ENCODE measurements around the gene AMACR. TPM values are rescaled to one million over a fixed set of nuclear protein-coding genes. Genes with fewer than 3 reads are reported as not detected.

The AMACR gene
- total and polyA plus RNA-seq, 2 experiments from 2014 or later, result 68.6 to 92.4 TPM

DNA sequence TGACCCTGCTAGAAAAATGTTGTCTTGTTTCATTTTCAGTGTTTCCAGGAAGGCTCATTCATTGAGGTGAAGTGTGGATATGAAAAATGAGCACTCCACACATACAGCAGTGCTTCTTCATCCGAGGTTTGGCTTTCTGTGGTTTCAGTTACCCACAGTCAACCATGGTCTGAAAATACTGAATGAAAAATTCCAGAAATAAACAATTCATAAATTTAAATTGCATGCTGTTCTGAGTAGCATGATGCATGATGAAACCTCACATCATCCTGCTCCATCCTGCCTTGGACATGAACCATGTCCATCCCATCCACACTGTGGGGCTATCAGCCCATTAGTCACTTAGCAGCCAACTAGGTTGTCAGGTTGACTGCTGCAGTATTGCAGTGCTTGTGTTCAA, 13.0 kb downstream of the AMACR start:
- peaks cover 9% of the 10 kb centered on the region for H3K79me2 ChIP-seq
- no peak for DNase-seq (ENCODE audit: low spot score)
- no peaks in the 10 kb centered on the region for H3K36me3 ChIP-seq (replicated peaks; ENCODE audit: insufficient read depth, low read depth)
- H4K20me1 ChIP-seq (ENCODE audit: insufficient read depth, poor library complexity, severe bottlenecking), result no peaks in the 10 kb centered on the region
- no peak overlapping the region for H3K4me2 ChIP-seq
- H3K4me1 ChIP-seq (ENCODE audit: insufficient read depth), result no peaks in the 10 kb centered on the region
- no peaks in the 10 kb centered on the region for H3K27me3 ChIP-seq
- H3K9me3 ChIP-seq (ENCODE audit: low read depth), result no peaks in the 10 kb centered on the region
- WGBS (ENCODE audit: low lambda C conversion rate, missing lambda C conversion rate), result 88% methylated on average over 1 of the region's 1 CpG
- H2AFZ ChIP-seq, result no peak overlapping the region
- TF ChIP-seq EZH2phosphoT487 (IDR thresholded peaks at IDR 0.05; ENCODE audit: low read depth, severe bottlenecking, unreplicated experiment) (no peak), CTCF (IDR thresholded peaks at IDR 0.05; ENCODE audit: poor library complexity) (peak; percentile 21), EZH2 (IDR thresholded peaks at IDR 0.05; ENCODE audit: borderline replicate concordance) (no peak)
- H3K4me3 ChIP-seq, result no peak overlapping the region
- H3K27ac ChIP-seq, result no peak overlapping the region
- H3K9me2 ChIP-seq (replicated peaks; ENCODE audit: insufficient read depth), result no peaks in the 10 kb centered on the region

DNA sequence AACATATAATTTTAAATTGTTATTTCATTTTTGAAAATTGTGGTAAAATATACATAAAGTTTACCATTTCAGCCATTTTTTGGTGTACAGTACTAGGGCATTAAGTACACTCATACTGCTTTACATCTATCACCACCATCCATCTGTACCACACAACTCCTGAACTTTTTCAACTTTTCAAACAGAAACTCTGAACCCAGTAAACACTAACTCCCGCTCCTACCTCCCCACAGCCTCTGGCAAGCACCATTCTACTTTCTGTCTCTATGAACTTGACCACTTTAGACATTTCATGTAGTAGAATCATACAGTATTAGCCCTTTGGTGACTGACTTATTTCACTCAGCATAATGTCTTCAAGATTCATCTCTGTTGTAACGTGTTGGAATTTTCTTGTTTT, 15.0 kb downstream of the AMACR start:
- 96% methylated on average over 2 of the region's 2 CpGs for WGBS (ENCODE audit: low lambda C conversion rate, missing lambda C conversion rate)
- no peak for TF ChIP-seq CTCF (IDR thresholded peaks at IDR 0.05; ENCODE audit: poor library complexity)
- TF ChIP-seq EZH2phosphoT487 (IDR thresholded peaks at IDR 0.05; ENCODE audit: low read depth, severe bottlenecking, unreplicated experiment), result no peak
- TF ChIP-seq EZH2 (IDR thresholded peaks at IDR 0.05; ENCODE audit: borderline replicate concordance), result no peak

GRCh38 chr5:33985447-33985846, 22.4 kb downstream of the AMACR start:
- Histone ChIP-seq H3K4me3 (no peak overlapping the region), H3K36me3 (replicated peaks; ENCODE audit: insufficient read depth, low read depth) (no peaks in the 10 kb centered on the region), H4K20me1 (ENCODE audit: insufficient read depth, poor library complexity, severe bottlenecking) (no peaks in the 10 kb centered on the region), H3K27ac (no peak overlapping the region), H3K9me2 (replicated peaks; ENCODE audit: insufficient read depth) (no peaks in the 10 kb centered on the region), H3K4me2 (no peak overlapping the region), H3K79me2 (no peaks in the 10 kb centered on the region), H3K27me3 (no peaks in the 10 kb centered on the region), H3K9me3 (ENCODE audit: low read depth) (no peaks in the 10 kb centered on the region), H2AFZ (no peak overlapping the region), H3K4me1 (ENCODE audit: insufficient read depth) (no peaks in the 10 kb centered on the region)
- TF ChIP-seq EZH2 (IDR thresholded peaks at IDR 0.05; ENCODE audit: borderline replicate concordance), result no peak
- TF ChIP-seq EZH2phosphoT487 (IDR thresholded peaks at IDR 0.05; ENCODE audit: low read depth, severe bottlenecking, unreplicated experiment), result no peak
- TF ChIP-seq CTCF (IDR thresholded peaks at IDR 0.05; ENCODE audit: poor library complexity), result no peak
- 95% methylated on average over 6 of the region's 6 CpGs for WGBS (ENCODE audit: low lambda C conversion rate, missing lambda C conversion rate)
- no peak for DNase-seq (ENCODE audit: low spot score)

More for the DNA sequence above, 15.0 kb downstream of the AMACR start:
- Histone ChIP-seq H3K9me2 (replicated peaks; ENCODE audit: insufficient read depth) (no peaks in the 10 kb centered on the region), H3K79me2 (peaks cover 9% of the 10 kb centered on the region), H3K4me3 (no peak overlapping the region), H4K20me1 (ENCODE audit: insufficient read depth, poor library complexity, severe bottlenecking) (no peaks in the 10 kb centered on the region), H2AFZ (no peak overlapping the region), H3K4me2 (no peak overlapping the region), H3K36me3 (replicated peaks; ENCODE audit: insufficient read depth, low read depth) (no peaks in the 10 kb centered on the region), H3K27ac (no peak overlapping the region), H3K4me1 (ENCODE audit: insufficient read depth) (no peaks in the 10 kb centered on the region), H3K9me3 (ENCODE audit: low read depth) (no peaks in the 10 kb centered on the region), H3K27me3 (no peaks in the 10 kb centered on the region)
- no peak for DNase-seq (ENCODE audit: low spot score)

DNA sequence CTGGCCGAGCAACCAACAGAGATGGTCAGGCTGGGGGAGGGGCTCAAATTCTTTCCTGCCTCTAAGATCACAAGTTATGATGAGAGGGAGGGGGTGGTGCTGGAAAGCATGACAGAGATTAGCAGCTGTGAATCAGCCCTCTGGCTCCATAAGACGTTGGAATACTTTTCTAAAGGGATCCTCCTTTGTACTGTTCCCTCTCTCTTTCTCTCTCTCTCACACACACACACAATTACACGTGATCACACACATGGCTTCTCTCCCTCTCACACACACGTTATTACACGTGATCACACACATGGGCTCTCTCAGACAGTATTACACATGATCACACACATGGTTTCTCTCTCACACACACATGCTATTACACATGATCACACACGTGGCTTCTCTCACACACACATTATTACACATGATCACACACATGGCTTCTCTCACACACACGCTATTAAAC, 23.2 kb downstream of the AMACR start, which contains the start of gene SLC45A2:
Gene SLC45A2, minus strand, starts transcription at position 23 of the 454 bp plus-strand sequence. CDS start 110 bp downstream, outside the sequence.
- no peak within 1 kb of the TSS for H3K27ac ChIP-seq
- H3K4me1 ChIP-seq (ENCODE audit: insufficient read depth), result no peaks in the 10 kb centered on the region
- H3K36me3 ChIP-seq (replicated peaks; ENCODE audit: insufficient read depth, low read depth), result no peaks in the 10 kb centered on the region
- H3K27me3 ChIP-seq, result no peaks in the 10 kb centered on the region
- H3K4me3 ChIP-seq, result no peak within 1 kb of the TSS
- WGBS (ENCODE audit: low lambda C conversion rate, missing lambda C conversion rate), result 76% methylated on average over 7 of the region's 7 CpGs
- DNase-seq (ENCODE audit: low spot score), result peak; percentile 58
- no peaks in the 10 kb centered on the region for H3K79me2 ChIP-seq
- TF ChIP-seq CTCF (IDR thresholded peaks at IDR 0.05; ENCODE audit: poor library complexity) (no peak), EZH2 (IDR thresholded peaks at IDR 0.05; ENCODE audit: borderline replicate concordance) (no peak)
- no peaks in the 10 kb centered on the region for H4K20me1 ChIP-seq (ENCODE audit: insufficient read depth, poor library complexity, severe bottlenecking)
- H3K9me2 ChIP-seq (replicated peaks; ENCODE audit: insufficient read depth), result no peaks in the 10 kb centered on the region
- H2AFZ ChIP-seq, result no peak within 1 kb of the TSS
- no peaks in the 10 kb centered on the region for H3K9me3 ChIP-seq (ENCODE audit: low read depth)
- H3K4me2 ChIP-seq, result peak within 1 kb of the TSS; percentile 27

All from hepatocyte (in vitro differentiated cells).